ENCODE results near the gene TRPM5. TPM values are rescaled to one million over a fixed set of nuclear protein-coding genes. Genes with fewer than 3 reads are reported as not detected.

The TRPM5 gene
- total RNA-seq, 4 donors from 2014 or later: not detected

GRCh38 chr11:2459016-2459725, 14.9 kb upstream of the TRPM5 start:
- no peaks in the 10 kb centered on the region for H3K27me3 ChIP-seq
- WGBS, 2 donors: 62 to 74% methylated on average over 9 of the region's 20 CpGs
- TF ChIP-seq CTCF (IDR thresholded peaks at IDR 0.05) (no peak), POLR2A (IDR thresholded peaks at IDR 0.05) (no peak)
- no peaks in the 10 kb centered on the region for H3K36me3 ChIP-seq
- intact Hi-C loops (cut with DNase I): no loop called here
- no peak for DNase-seq
- H3K27ac ChIP-seq: no peak overlapping the region
- no peaks in the 10 kb centered on the region for H3K9me3 ChIP-seq
- no peak overlapping the region for H3K4me3 ChIP-seq
- H3K4me1 ChIP-seq: peaks cover 0 to 3% (median 0%) of the 10 kb centered on the region in 3 donors

DNA sequence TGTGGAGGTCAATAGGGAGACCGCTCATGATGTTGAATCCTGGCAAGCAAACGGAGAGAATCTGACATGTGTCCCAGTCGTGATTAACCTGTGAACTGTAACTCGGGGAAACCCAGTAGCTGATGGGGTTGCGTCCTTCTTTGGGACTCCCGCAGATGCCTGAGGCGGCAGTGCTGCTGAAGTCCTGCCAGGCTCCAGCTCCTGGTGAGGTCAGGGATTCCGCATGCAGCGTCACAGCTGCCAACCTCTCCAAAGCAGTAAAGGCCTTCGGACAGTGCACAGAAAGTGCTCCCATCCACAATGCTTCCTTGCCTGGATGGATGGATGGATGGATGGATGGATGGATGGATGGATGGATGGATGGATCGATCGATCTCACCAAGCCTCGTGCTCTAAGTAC, 14.0 kb upstream of the TRPM5 start:
- Histone ChIP-seq H3K27ac (no peak overlapping the region), H3K9me3 (no peaks in the 10 kb centered on the region), H3K4me1 (peaks cover 0 to under 1% (median 0%) of the 10 kb centered on the region in 3 donors), H3K4me3 (no peak overlapping the region), H3K27me3 (peaks cover 0 to 7% (median 0%) of the 10 kb centered on the region in 4 donors), H3K36me3 (no peaks in the 10 kb centered on the region)
- 82 to 92% methylated on average over 9 to 13 of the region's 13 CpGs for WGBS, 2 donors
- intact Hi-C loops (cut with DNase I): no loop called here
- TF ChIP-seq POLR2A (IDR thresholded peaks at IDR 0.05) (no peak), CTCF (IDR thresholded peaks at IDR 0.05) (no peak)
- DNase-seq: no peak

DNA sequence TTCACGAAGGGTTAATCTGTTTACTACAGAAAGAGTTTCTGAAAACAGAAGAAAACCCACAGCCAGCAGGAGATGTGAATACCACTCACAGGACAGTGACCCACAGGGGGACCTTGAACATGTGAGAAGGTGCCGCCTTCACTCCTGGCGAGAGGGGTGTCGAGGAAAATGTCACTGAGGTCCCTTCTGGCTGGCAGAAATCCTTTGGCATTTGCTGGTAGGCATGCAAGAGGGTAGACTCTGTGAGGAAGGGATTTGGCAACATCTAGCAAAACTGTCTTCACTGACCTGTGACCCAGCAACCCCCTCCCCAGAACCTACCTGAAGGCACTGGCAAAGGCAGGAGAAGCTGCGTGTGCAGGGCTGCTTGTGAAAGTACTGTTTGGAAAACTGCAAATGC, 9.1 kb upstream of the TRPM5 start:
- DNase-seq: no peak
- Histone ChIP-seq H3K4me3 (no peak overlapping the region), H3K4me1 (peaks cover 0 to 4% (median 0%) of the 10 kb centered on the region in 3 donors), H3K27me3 (peaks cover 0 to 50% (median 0%) of the 10 kb centered on the region in 4 donors), H3K36me3 (no peaks in the 10 kb centered on the region), H3K9me3 (no peaks in the 10 kb centered on the region), H3K27ac (no peak overlapping the region)
- TF ChIP-seq CTCF (IDR thresholded peaks at IDR 0.05) (no peak), POLR2A (IDR thresholded peaks at IDR 0.05) (no peak)
- intact Hi-C loops (cut with DNase I): no loop called here
- WGBS, 2 donors: 96% methylated on average over 5 of the region's 5 CpGs

GRCh38 chr11:2452321-2453012, 8.2 kb upstream of the TRPM5 start:
- TF ChIP-seq POLR2A (IDR thresholded peaks at IDR 0.05) (no peak), CTCF (IDR thresholded peaks at IDR 0.05) (no peak)
- H3K27me3 ChIP-seq: peaks cover 0 to 60% (median 0%) of the 10 kb centered on the region in 4 donors
- H3K9me3 ChIP-seq: no peaks in the 10 kb centered on the region
- no peaks in the 10 kb centered on the region for H3K36me3 ChIP-seq
- DNase-seq: no peak
- peaks cover 0 to 10% (median 0%) of the 10 kb centered on the region in 3 donors for H3K4me1 ChIP-seq
- H3K27ac ChIP-seq: no peak overlapping the region
- WGBS, 2 donors: 38 to 66% methylated on average over 9 to 16 of the region's 20 CpGs
- intact Hi-C loops (cut with DNase I): no loop called here
- no peak overlapping the region for H3K4me3 ChIP-seq

DNA sequence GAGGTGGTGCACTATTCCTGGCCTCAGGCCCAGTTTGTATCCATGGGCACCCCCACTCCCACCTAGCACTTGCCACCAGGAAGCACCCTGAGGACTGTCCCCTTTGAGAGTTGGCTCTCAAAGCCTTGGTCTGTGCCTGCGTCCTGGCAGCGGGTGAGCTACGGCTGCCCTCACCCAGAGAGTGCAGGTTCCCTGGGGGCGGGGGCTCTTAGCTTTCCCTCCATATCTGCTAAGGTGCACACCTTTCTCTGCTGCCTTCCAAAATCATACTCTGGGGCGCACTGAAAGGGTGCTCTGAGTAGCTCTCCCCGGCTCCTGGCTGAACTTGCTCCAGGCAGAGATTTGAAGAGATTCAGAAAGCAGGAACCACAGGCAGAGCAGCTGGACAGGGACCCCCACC, 7.6 kb upstream of the TRPM5 start:
- H3K4me3 ChIP-seq: no peak overlapping the region
- intact Hi-C loops (cut with DNase I): no loop called here
- no peaks in the 10 kb centered on the region for H3K9me3 ChIP-seq
- H3K4me1 ChIP-seq: peaks cover 0 to 13% (median 4%) of the 10 kb centered on the region in 3 donors
- peaks cover 0 to 65% (median 0%) of the 10 kb centered on the region in 4 donors for H3K27me3 ChIP-seq
- DNase-seq: no peak
- no peak for TF ChIP-seq POLR2A (IDR thresholded peaks at IDR 0.05)
- TF ChIP-seq CTCF (IDR thresholded peaks at IDR 0.05): no peak
- H3K27ac ChIP-seq: no peak overlapping the region
- H3K36me3 ChIP-seq: no peaks in the 10 kb centered on the region
- no CpG with 5 or more reads among the region's 6 CpGs for WGBS, 2 donors

Data from esophagus squamous epithelium (tissue), 5 donors.